ENCODE data around the gene HBG2.

DNA sequence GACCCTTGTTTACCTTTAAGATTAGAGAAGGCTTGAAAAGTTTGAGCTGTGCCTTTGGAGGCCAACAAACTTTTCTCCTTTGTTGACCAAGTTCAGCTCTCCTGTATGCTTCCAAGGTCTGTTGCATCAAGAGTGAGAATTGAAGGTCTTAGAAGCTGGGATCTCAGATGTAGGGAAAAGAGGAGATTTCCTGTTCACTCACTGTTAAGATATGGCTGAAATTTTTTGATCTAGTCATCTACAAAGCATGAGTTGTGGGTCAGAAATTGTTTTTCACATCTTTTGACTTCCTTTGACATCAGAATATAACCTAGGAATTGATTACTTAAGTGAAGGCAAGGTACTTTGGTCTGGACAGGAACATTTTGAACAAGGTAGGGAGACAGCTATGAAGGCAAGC is 35.1 kb upstream of the HBG2 start:
- TF ChIP-seq, protein P1, sequence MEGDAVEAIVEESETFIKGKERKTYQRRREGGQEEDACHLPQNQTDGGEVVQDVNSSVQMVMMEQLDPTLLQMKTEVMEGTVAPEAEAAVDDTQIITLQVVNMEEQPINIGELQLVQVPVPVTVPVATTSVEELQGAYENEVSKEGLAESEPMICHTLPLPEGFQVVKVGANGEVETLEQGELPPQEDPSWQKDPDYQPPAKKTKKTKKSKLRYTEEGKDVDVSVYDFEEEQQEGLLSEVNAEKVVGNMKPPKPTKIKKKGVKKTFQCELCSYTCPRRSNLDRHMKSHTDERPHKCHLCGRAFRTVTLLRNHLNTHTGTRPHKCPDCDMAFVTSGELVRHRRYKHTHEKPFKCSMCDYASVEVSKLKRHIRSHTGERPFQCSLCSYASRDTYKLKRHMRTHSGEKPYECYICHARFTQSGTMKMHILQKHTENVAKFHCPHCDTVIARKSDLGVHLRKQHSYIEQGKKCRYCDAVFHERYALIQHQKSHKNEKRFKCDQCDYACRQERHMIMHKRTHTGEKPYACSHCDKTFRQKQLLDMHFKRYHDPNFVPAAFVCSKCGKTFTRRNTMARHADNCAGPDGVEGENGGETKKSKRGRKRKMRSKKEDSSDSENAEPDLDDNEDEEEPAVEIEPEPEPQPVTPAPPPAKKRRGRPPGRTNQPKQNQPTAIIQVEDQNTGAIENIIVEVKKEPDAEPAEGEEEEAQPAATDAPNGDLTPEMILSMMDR (conservative IDR thresholded peaks at IDR 0.05; ENCODE audit: low read depth, low read length): no peak
- TF ChIP-seq POLR2A (IDR thresholded peaks at IDR 0.05; ENCODE audit: low read depth, low read length): no peak
- TF ChIP-seq RAD21 (IDR thresholded peaks at IDR 0.05; ENCODE audit: low read length): no peak

Measured in IMR-90 (cell line).